ENCODE measurements around the gene PCDH11X. TPM values are rescaled to one million over a fixed set of nuclear protein-coding genes. Genes with fewer than 3 reads are reported as not detected.
"Not testable (repeated sequence)": the region's sequence is repeated elsewhere in the genome, so short reads cannot be mapped to it uniquely, and the experiment has no call there.

PCDH11X gene, protein sequence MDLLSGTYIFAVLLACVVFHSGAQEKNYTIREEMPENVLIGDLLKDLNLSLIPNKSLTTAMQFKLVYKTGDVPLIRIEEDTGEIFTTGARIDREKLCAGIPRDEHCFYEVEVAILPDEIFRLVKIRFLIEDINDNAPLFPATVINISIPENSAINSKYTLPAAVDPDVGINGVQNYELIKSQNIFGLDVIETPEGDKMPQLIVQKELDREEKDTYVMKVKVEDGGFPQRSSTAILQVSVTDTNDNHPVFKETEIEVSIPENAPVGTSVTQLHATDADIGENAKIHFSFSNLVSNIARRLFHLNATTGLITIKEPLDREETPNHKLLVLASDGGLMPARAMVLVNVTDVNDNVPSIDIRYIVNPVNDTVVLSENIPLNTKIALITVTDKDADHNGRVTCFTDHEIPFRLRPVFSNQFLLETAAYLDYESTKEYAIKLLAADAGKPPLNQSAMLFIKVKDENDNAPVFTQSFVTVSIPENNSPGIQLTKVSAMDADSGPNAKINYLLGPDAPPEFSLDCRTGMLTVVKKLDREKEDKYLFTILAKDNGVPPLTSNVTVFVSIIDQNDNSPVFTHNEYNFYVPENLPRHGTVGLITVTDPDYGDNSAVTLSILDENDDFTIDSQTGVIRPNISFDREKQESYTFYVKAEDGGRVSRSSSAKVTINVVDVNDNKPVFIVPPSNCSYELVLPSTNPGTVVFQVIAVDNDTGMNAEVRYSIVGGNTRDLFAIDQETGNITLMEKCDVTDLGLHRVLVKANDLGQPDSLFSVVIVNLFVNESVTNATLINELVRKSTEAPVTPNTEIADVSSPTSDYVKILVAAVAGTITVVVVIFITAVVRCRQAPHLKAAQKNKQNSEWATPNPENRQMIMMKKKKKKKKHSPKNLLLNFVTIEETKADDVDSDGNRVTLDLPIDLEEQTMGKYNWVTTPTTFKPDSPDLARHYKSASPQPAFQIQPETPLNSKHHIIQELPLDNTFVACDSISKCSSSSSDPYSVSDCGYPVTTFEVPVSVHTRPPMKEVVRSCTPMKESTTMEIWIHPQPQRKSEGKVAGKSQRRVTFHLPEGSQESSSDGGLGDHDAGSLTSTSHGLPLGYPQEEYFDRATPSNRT (N-terminal part only)
- not detected for total RNA-seq
- not detected for polyA plus RNA-seq

DNA sequence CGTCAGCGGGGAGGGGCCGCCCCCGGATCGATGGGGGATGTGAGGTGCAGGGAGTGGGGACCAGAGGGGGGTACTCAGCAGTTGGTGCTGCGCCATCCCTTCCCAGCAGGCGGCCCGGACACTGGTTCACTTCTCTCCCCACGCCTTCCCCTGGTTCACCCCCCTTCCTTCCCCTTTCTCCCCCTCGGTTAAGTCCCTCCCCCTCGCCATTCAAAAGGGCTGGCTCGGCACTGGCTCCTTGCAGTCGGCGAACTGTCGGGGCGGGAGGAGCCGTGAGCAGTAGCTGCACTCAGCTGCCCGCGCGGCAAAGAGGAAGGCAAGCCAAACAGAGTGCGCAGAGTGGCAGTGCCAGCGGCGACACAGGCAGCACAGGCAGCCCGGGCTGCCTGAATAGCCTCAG, at the start of gene PCDH11X:
TSS of gene PCDH11X (plus strand) at position 241 of the 400 bp plus-strand sequence. CDS start 56,130 bp downstream, outside the sequence.
- H3K27ac Mint-ChIP-seq; CTCF ChIA-PET; H3K4me3 Mint-ChIP-seq; H3K36me3 ChIP-seq (ENCODE audit: insufficient read depth, low read length); H3K4me3 ChIP-seq (ENCODE audit: low read length); H3K4me1 ChIP-seq (ENCODE audit: insufficient read depth, low read length); H3K9me3 ChIP-seq (ENCODE audit: low read length); H3K36me3 Mint-ChIP-seq; H3K27me3 ChIP-seq (ENCODE audit: insufficient read depth, low read length, poor library complexity, severe bottlenecking); H3K4me1 Mint-ChIP-seq; H3K9me3 Mint-ChIP-seq; POLR2A ChIA-PET; H3K27ac ChIP-seq (ENCODE audit: low read depth, low read length): not testable (repeated sequence)
- H3K27me3 Mint-ChIP-seq = peaks cover 0 to 19% of the 10 kb centered on the region in 2 donors
- DNase-seq = peak in 1 of 5 donors; percentile 0

DNA sequence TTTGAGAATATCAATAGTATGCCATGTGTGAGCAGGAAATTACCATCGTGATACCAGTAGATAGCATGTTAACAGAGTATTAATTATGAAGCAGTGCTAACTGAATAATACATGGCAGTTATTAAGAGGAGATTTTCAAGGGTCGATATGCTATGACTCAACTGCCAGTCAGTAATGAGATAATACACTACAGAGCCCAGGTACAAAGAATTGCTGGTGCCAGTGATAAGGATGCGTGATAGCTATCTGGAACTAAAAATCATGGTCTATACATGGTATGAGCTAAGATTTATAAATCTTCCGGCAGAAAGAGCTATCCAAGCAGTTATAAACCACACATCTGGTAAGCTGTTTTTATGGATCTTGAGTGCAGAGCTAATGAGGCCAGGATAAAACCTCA, 31.7 kb upstream of the PCDH11X start:
- not testable (repeated sequence) for H3K9me3 ChIP-seq (ENCODE audit: low read length); H3K4me1 Mint-ChIP-seq

DNA sequence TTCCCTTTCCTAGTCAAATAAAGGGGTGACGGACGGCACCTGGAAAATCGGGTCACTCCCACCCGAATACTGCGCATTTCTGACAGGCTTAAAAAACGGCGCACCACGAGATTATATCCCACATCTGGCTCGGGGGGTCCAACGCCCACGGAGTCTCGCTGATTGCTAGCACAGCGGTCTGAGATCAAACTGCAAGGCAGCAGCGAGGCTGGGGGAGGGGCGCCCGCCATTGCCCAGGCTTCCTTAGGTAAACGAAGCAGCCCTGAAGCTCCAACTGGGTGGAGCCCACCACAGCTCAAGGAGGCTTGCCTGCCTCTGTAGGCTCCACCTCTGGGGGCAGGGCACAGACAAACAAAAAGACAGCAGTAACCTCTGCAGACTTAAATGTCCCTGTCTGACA, 26.2 kb upstream of the PCDH11X start:
- H3K36me3 Mint-ChIP-seq; H3K27me3 ChIP-seq (ENCODE audit: insufficient read depth, low read length, poor library complexity, severe bottlenecking); H3K36me3 ChIP-seq (ENCODE audit: insufficient read depth, low read length); H3K4me1 ChIP-seq (ENCODE audit: insufficient read depth, low read length); DNase-seq; H3K9me3 ChIP-seq (ENCODE audit: low read length); H3K4me3 Mint-ChIP-seq; POLR2A ChIA-PET; H3K4me3 ChIP-seq (ENCODE audit: low read length); H3K4me1 Mint-ChIP-seq; CTCF ChIA-PET; H3K27me3 Mint-ChIP-seq; H3K27ac ChIP-seq (ENCODE audit: low read depth, low read length); H3K9me3 Mint-ChIP-seq: not testable (repeated sequence)
- peak overlapping the region in 1 of 8 donors; percentile 50 for H3K27ac Mint-ChIP-seq

More for the DNA sequence above, 31.7 kb upstream of the PCDH11X start:
- H3K27ac ChIP-seq (ENCODE audit: low read depth, low read length); DNase-seq; H3K36me3 ChIP-seq (ENCODE audit: insufficient read depth, low read length); H3K36me3 Mint-ChIP-seq; CTCF ChIA-PET; H3K27me3 ChIP-seq (ENCODE audit: insufficient read depth, low read length, poor library complexity, severe bottlenecking); H3K4me1 ChIP-seq (ENCODE audit: insufficient read depth, low read length); H3K27me3 Mint-ChIP-seq; H3K4me3 Mint-ChIP-seq; H3K27ac Mint-ChIP-seq; H3K9me3 Mint-ChIP-seq; POLR2A ChIA-PET; H3K4me3 ChIP-seq (ENCODE audit: low read length): not testable (repeated sequence)

- H3K4me1 Mint-ChIP-seq; POLR2A ChIA-PET; H3K4me1 ChIP-seq (ENCODE audit: insufficient read depth, low read length); H3K27me3 ChIP-seq (ENCODE audit: insufficient read depth, low read length, poor library complexity, severe bottlenecking); H3K27ac ChIP-seq (ENCODE audit: low read depth, low read length); H3K36me3 Mint-ChIP-seq; H3K9me3 Mint-ChIP-seq; H3K4me3 ChIP-seq (ENCODE audit: low read length); H3K36me3 ChIP-seq (ENCODE audit: insufficient read depth, low read length); H3K27me3 Mint-ChIP-seq; CTCF ChIA-PET; H3K9me3 ChIP-seq (ENCODE audit: low read length): not testable (repeated sequence)
- Mint-ChIP-seq H3K4me3 (peak overlapping the region in 3 of 7 donors; percentile 54 to 71 (median 65)), H3K27ac (peak overlapping the region in 3 of 8 donors; percentile 52 to 72 (median 63))
- peak in 2 of 5 donors; percentile 1 to 9 for DNase-seq
Observed at GRCh38 chrX:91770619-91771488, 8.3 kb upstream of the PCDH11X start.

- H3K27me3 ChIP-seq (ENCODE audit: insufficient read depth, low read length, poor library complexity, severe bottlenecking); DNase-seq; H3K4me1 Mint-ChIP-seq; H3K36me3 Mint-ChIP-seq; H3K27ac Mint-ChIP-seq; POLR2A ChIA-PET; H3K4me1 ChIP-seq (ENCODE audit: insufficient read depth, low read length); H3K9me3 ChIP-seq (ENCODE audit: low read length); H3K4me3 ChIP-seq (ENCODE audit: low read length); H3K9me3 Mint-ChIP-seq; H3K4me3 Mint-ChIP-seq; H3K36me3 ChIP-seq (ENCODE audit: insufficient read depth, low read length); H3K27me3 Mint-ChIP-seq; CTCF ChIA-PET; H3K27ac ChIP-seq (ENCODE audit: low read depth, low read length): not testable (repeated sequence)
Observed at GRCh38 chrX:91773943-91774342, 5.2 kb upstream of the PCDH11X start.

DNA sequence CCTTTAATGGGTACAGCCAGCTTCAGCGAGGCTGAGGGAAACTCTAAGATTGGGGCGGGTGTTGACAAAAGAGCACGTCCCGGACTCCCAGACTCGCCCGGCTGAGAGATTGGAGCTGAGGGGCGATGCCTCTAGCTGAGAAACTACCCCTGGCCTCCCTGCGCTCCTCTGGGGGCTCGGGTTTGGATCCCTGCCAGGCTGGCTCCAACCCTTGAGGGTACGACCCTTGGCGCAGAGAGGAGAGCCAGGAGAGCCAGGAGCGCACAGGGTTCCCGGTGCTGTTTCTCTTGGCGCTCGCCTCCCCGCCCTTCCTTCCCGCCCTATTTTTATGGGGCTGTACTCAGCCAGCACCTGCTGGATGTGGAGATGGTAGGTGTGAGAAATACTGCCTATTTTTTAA, 833 bp downstream of the PCDH11X start:
- not testable (repeated sequence) for H3K4me3 Mint-ChIP-seq

DNA sequence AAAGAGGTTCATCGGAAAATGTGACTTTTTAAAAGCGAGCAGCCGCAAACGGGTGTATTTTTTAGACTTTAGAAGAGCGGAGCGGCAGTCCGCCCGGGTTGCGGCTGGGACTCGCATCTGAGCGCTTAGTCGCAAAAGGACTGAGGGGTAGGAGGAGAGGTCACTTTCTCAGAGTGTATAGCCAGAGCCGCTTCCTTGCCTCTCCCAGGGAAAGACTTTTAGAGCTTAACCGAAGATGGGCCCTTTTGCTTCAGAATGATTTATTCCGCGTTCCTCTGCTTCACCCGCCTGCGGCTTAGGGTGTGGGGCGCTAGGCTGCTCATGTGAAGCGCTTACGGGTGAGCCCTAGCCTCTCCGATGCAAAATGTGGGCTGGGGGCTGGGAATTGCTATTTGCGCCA, 1.5 kb downstream of the PCDH11X start:
- H3K9me3 ChIP-seq (ENCODE audit: low read length); POLR2A ChIA-PET; H3K4me3 ChIP-seq (ENCODE audit: low read length); H3K36me3 ChIP-seq (ENCODE audit: insufficient read depth, low read length); H3K27ac ChIP-seq (ENCODE audit: low read depth, low read length); H3K4me1 ChIP-seq (ENCODE audit: insufficient read depth, low read length); H3K9me3 Mint-ChIP-seq; H3K4me1 Mint-ChIP-seq; CTCF ChIA-PET; H3K36me3 Mint-ChIP-seq; H3K4me3 Mint-ChIP-seq; H3K27ac Mint-ChIP-seq; DNase-seq; H3K27me3 ChIP-seq (ENCODE audit: insufficient read depth, low read length, poor library complexity, severe bottlenecking): not testable (repeated sequence)
- H3K27me3 Mint-ChIP-seq = peaks cover 0 to 22% of the 10 kb centered on the region in 2 donors

More for the DNA sequence above, 833 bp downstream of the PCDH11X start:
- H3K4me3 ChIP-seq (ENCODE audit: low read length); H3K27ac ChIP-seq (ENCODE audit: low read depth, low read length); H3K4me1 ChIP-seq (ENCODE audit: insufficient read depth, low read length); H3K27me3 ChIP-seq (ENCODE audit: insufficient read depth, low read length, poor library complexity, severe bottlenecking); H3K9me3 Mint-ChIP-seq; CTCF ChIA-PET; H3K36me3 Mint-ChIP-seq; DNase-seq; H3K36me3 ChIP-seq (ENCODE audit: insufficient read depth, low read length); H3K9me3 ChIP-seq (ENCODE audit: low read length); POLR2A ChIA-PET; H3K27ac Mint-ChIP-seq; H3K4me1 Mint-ChIP-seq: not testable (repeated sequence)
- peaks cover 0 to 22% of the 10 kb centered on the region in 2 donors for H3K27me3 Mint-ChIP-seq

Data from CD8-positive, alpha-beta memory T cell (primary cell).